ENCODE data around the gene IDE. TPM values are rescaled to one million over a fixed set of nuclear protein-coding genes. Genes with fewer than 3 reads are reported as not detected.

The IDE gene
- total and polyA plus RNA-seq, 2 of the 13 experiments (the other 11 are each of a cell fraction or from before 2014, with no cell fraction given), result 16.1 to 52.1 TPM

GRCh38 chr10:92478536-92478935, 95.4 kb downstream of the IDE start:
- DNase-seq (ENCODE audit: low spot score) (no peak), FAIRE-seq (no peak), ATAC-seq (no peak)
- no peaks in the 10 kb centered on the region for H4K20me1 ChIP-seq (ENCODE audit: insufficient read depth, low read length)
- no peaks in the 10 kb centered on the region for H3K4me1 ChIP-seq (ENCODE audit: insufficient read depth, low read length)
- WGBS (ENCODE audit: low lambda C conversion rate), result 94% methylated on average over 5 of the region's 5 CpGs
- no peak overlapping the region for H2AFZ ChIP-seq (ENCODE audit: low read length)
- intact Hi-C loops (cut with micrococcal nuclease; ENCODE audit: unreplicated experiment), result no loop called here
- TF ChIP-seq MTA1 (CRISPR knock-in tag; IDR thresholded peaks at IDR 0.05; ENCODE audit: borderline replicate concordance) (no peak), SMARCC2 (IDR thresholded peaks at IDR 0.05) (no peak), ZHX2 (IDR thresholded peaks at IDR 0.05; ENCODE audit: low read depth) (no peak), ZHX2 (CRISPR knock-in tag; IDR thresholded peaks at IDR 0.05; ENCODE audit: borderline replicate concordance) (no peak), TCF7L2 (IDR thresholded peaks at IDR 0.05; ENCODE audit: low read depth, low read length) (no peak), RFX3 (CRISPR knock-in tag; IDR thresholded peaks at IDR 0.05) (no peak), ZNF468 (CRISPR knock-in tag; IDR thresholded peaks at IDR 0.05) (no peak), NONO (IDR thresholded peaks at IDR 0.05) (no peak), NONO (CRISPR knock-in tag; conservative IDR thresholded peaks at IDR 0.05) (no peak), ZNF768 (CRISPR knock-in tag; IDR thresholded peaks at IDR 0.05) (no peak)
- POLR2A ChIA-PET, result no interaction called here
- H3K27me3 ChIP-seq (ENCODE audit: control insufficient read depth in 1 of 2, insufficient read depth in 2 of 2, low read length in 2 of 2), result no peaks in the 10 kb centered on the region
- no peak overlapping the region for H3K9ac ChIP-seq (ENCODE audit: insufficient read depth, low read depth, low read length)
- no peak overlapping the region for H3K4me3 ChIP-seq (replicated peaks in 1 of 3; ENCODE audit: insufficient read depth in 1 of 3, low read depth in 2 of 3, low read length in 3 of 3)
- in situ Hi-C loops (cut with HindIII; ENCODE audit: extremely low pct_ligation_motif_present, low pct_unique_long_range_greater_than_20kb), result no loop called here
- H3K36me3 ChIP-seq (replicated peaks in 1 of 2; ENCODE audit: control insufficient read depth in 1 of 2, insufficient read depth in 2 of 2, low read length in 2 of 2), result peaks cover 13 to 41% of the 10 kb centered on the region in 2 experiments
- H3K9me3 ChIP-seq (ENCODE audit: low read length), result no peaks in the 10 kb centered on the region
- H3K79me2 ChIP-seq (ENCODE audit: insufficient read depth, low read length), result no peaks in the 10 kb centered on the region
- H3K4me2 ChIP-seq (ENCODE audit: low read depth, low read length), result no peak overlapping the region
- CTCF ChIA-PET (ENCODE audit: low intra/inter-chr PET ratio, low total read pairs), result no interaction called here
- BruUV-seq (replicated peaks), result no TSS peak
- no peak overlapping the region for H3K27ac ChIP-seq (ENCODE audit: extremely low read length, insufficient read depth, low read length)

All from HepG2 (cell line).